Neuron (in vitro differentiated cells): Measurements from ENCODE around the gene HSD3B2.

Experiments
- H2AFZ ChIP-seq: one replicate; pipeline ENCODE4 v1.6.1; 2013; ENCODE audit warnings: low read depth, mild to moderate bottlenecking, inconsistent platforms, low read length, moderate library complexity
- H3K27me3 ChIP-seq: one replicate; pipeline ENCODE4 v1.6.1; 2013; ENCODE audit warnings: low read length; ENCODE audit not compliant: insufficient read depth
- H3K36me3 ChIP-seq: one replicate; pipeline ENCODE4 v1.6.1; 2013; ENCODE audit warnings: low read length; ENCODE audit not compliant: insufficient read depth
- H3K4me1 ChIP-seq: one replicate; pipeline ENCODE4 v1.6.1; 2013; ENCODE audit warnings: low read length; ENCODE audit not compliant: insufficient read depth
- H3K4me3 ChIP-seq: 2 replicates; pipeline ENCODE4 v1.5.1; 2013; ENCODE audit warnings: mild to moderate bottlenecking, low read length, moderate library complexity
- H3K9me3 ChIP-seq: one replicate; pipeline ENCODE4 v1.6.1; 2013; ENCODE audit warnings: low read length

HSD3B2 gene

DNA sequence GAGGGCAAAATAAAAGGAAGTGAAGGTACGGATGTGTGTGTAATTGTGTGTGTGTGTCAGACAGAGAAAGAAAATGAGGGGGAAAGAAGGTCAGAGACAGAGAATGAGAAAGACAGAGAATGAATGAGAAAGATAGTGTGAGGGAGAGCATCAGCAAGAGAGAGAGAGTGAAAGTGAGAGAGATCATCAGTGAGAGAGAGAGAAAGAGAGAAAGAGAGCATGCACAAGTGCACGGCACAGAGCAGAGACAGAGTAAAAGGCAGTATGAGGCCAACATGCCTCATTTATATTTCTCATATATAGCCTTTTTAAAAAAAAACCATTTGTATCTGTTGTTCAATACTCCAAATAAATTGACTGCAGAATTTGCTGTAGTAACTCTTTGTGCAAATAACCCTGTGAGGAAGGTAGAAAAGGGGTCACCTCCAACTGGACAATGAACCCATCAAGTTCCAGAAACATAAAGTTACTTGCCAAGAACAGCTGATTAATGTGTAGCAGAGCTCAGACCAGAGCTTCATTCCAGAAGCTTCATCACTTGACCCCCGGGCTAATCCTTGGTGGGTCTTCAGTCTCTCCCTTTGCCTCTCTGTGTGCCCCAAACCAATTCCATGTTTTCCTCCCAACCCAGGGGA, 1.2 kb downstream of the HSD3B2 start:
- Histone ChIP-seq H3K4me1 (no peaks in the 10 kb centered on the region), H3K4me3 (no peak overlapping the region), H3K9me3 (no peaks in the 10 kb centered on the region), H3K36me3 (no peaks in the 10 kb centered on the region), H3K27me3 (peaks cover 4% of the 10 kb centered on the region), H2AFZ (no peak overlapping the region)

DNA sequence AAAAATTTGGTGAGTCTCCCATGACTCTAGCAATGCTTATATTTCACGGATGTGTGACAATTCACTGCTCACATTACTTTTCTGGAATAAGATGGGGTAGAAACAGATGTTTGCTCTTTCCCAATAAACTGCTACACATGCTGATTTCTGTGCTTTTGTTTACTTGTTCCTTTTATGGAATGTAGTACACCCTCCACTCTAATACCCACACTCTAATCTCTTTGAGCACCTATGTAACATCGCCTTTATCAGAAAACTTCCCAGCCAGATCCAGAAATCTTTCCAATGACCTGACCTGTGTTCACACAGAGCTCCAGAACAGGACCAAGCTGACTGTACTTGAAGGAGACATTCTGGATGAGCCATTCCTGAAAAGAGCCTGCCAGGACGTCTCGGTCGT, 4.2 kb downstream of the HSD3B2 start:
- H3K4me3 ChIP-seq = no peak overlapping the region

DNA sequence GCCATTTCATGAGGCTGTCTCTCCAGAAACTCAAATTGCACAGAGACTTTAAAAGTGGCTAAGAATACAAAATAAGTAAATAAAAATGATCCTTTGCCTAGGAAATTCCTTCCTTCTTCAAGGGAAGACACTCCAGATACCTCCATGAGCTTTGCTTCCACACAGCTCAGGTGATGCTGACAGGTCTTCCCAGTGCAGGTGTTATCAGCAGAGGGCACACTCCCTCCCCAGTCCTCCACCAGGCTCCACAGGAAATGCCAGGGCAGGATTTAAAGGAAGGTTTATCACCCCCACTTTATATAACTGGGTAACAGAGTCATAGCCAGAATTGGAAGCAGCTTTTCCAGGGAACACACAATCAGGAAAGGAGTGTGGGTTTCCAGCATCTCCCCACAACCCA, 5.7 kb downstream of the HSD3B2 start:
- Histone ChIP-seq H3K4me1 (no peaks in the 10 kb centered on the region), H3K27me3 (peaks cover 4% of the 10 kb centered on the region), H2AFZ (no peak overlapping the region), H3K36me3 (no peaks in the 10 kb centered on the region), H3K4me3 (no peak overlapping the region), H3K9me3 (no peaks in the 10 kb centered on the region)

More for the DNA sequence above, 4.2 kb downstream of the HSD3B2 start:
- H3K27me3 ChIP-seq = peaks cover 4% of the 10 kb centered on the region
- no peaks in the 10 kb centered on the region for H3K9me3 ChIP-seq
- H3K36me3 ChIP-seq = no peaks in the 10 kb centered on the region
- no peaks in the 10 kb centered on the region for H3K4me1 ChIP-seq
- no peak overlapping the region for H2AFZ ChIP-seq

DNA sequence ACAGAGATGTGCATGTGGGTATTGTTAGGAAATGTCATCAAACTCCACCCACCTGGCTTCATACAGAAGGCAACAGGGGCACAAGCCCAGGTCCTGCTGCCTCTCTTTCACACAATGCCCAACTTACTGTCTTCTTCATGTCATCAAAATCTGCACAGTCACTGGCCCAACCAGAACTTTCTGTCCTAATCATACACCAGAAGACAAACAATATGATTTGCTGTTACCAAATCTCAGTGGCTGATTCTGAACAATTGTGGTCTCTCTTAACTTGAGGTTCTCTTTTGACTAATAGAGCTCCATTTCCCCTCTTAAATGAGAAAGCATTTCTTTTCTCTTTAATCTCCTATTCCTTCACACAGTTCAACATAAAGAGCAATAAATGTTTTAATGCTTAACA, 7.7 kb downstream of the HSD3B2 start:
- H3K9me3 ChIP-seq = no peaks in the 10 kb centered on the region
- no peaks in the 10 kb centered on the region for H3K4me1 ChIP-seq
- no peak overlapping the region for H3K4me3 ChIP-seq
- H3K27me3 ChIP-seq = no peaks in the 10 kb centered on the region
- no peak overlapping the region for H2AFZ ChIP-seq
- no peaks in the 10 kb centered on the region for H3K36me3 ChIP-seq

DNA sequence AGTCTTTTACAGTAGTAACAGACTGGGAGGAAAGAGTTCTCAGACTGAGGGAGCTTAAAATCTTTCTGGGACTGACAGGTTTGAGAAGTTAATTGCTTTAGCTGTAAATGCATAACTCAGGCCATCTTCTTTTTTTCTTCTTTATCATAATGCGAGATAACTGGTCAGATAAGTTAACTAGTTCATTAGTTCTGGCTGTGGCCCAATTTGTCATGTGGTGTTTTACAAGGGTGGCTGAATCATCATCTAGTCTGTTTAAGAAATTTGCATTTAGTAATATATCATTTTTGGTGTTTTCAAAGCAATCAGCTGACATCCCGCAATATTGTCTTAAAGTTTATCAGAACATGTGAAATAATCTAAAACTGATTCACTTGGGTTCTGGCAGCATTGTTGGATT, 14.0 kb downstream of the HSD3B2 start:
- Histone ChIP-seq H3K4me3 (no peak overlapping the region), H2AFZ (no peak overlapping the region)

DNA sequence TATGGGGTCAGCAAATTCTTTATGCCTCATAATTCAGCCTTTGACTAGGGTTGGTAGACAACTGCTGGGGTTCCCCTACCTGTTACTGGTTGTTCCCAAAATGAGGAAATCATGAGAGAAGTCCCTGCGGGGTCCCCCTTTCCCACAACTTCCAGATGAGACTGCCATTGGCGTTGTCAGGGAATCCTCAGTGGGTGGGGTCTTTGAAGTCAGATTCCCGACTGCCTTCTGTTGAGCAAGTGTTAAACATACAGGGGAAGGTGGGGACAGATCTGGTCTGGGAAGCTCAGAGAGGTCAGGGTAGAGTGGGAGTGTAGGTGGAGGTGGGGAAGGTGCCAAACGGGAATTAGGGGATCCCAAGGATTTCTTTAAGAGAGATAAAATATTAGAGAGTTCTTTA, 14.7 kb downstream of the HSD3B2 start:
- no peak overlapping the region for H2AFZ ChIP-seq
- H3K4me3 ChIP-seq = no peak overlapping the region
- no peaks in the 10 kb centered on the region for H3K9me3 ChIP-seq
- no peaks in the 10 kb centered on the region for H3K36me3 ChIP-seq
- peaks cover 10% of the 10 kb centered on the region for H3K27me3 ChIP-seq
- H3K4me1 ChIP-seq = no peaks in the 10 kb centered on the region

More for the DNA sequence above, 14.0 kb downstream of the HSD3B2 start:
- no peaks in the 10 kb centered on the region for H3K9me3 ChIP-seq
- peaks cover 10% of the 10 kb centered on the region for H3K27me3 ChIP-seq
- H3K4me1 ChIP-seq = no peaks in the 10 kb centered on the region
- no peaks in the 10 kb centered on the region for H3K36me3 ChIP-seq

DNA sequence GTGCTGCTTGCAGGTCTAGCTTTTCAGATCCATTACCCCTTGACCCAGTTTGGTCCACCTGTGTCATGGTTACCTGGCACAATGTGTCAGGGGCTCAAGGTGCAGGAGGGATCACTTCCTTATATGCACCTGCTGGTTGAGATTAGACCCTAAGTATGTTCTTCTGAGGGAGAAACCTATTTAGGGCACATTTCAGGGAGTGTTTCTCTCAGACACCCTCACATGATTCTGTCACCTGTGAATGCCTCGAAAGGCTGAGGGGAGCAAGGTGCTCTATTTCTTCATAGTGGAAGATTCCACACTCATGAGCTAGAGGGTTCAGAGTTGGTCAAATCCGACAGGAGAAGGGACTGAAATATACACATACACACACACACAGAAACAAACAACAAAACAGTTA, 15.5 kb downstream of the HSD3B2 start:
- Histone ChIP-seq H3K27me3 (peaks cover 10% of the 10 kb centered on the region), H3K9me3 (no peaks in the 10 kb centered on the region), H3K4me1 (no peaks in the 10 kb centered on the region), H3K4me3 (no peak overlapping the region), H2AFZ (no peak overlapping the region), H3K36me3 (no peaks in the 10 kb centered on the region)

DNA sequence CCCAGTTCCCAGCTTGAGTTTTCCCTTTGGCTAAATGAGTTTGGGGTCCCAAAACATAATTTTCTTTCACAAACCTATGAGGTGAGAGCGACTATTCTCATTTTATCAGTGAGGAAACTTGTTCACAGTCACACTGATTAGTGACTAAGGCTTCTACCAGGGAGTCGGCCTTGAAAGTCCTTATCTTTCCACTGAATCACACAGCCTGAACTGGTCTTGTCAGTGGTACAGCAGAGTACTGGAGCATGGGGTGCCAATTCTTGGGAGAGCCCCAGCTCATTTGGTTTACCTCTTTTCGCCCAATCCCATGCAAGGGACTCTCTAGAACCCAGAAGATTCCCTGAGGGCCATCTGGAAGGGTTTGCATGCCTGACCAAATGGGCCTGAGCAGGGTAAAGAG, 16.9 kb downstream of the HSD3B2 start:
- Histone ChIP-seq H3K27me3 (peaks cover 10% of the 10 kb centered on the region), H3K36me3 (no peaks in the 10 kb centered on the region), H3K9me3 (no peaks in the 10 kb centered on the region)

DNA sequence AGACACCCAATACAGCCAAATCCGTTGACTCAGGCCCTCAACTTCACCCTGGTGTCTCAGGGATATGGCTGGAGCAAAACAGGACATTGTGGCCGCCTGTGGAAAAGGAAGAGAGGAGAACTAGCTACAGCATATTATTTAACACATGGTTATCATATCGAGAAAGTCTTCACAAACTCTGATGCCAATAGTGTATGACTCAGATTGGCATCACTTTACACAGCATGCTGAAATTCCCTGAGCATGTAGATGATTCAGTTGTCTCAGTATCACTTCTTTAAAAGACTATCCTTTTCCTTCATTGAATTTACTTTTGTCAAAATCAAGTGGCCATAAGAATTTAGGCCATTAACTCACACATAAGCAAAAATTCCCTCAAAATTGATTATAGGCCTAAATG, 20.1 kb downstream of the HSD3B2 start:
- Histone ChIP-seq H3K36me3 (no peaks in the 10 kb centered on the region), H3K4me1 (no peaks in the 10 kb centered on the region), H3K27me3 (peaks cover 17% of the 10 kb centered on the region), H2AFZ (no peak overlapping the region), H3K4me3 (no peak overlapping the region), H3K9me3 (no peaks in the 10 kb centered on the region)

More for the DNA sequence above, 16.9 kb downstream of the HSD3B2 start:
- Histone ChIP-seq H3K4me3 (no peak overlapping the region), H2AFZ (no peak overlapping the region), H3K4me1 (no peaks in the 10 kb centered on the region)

DNA sequence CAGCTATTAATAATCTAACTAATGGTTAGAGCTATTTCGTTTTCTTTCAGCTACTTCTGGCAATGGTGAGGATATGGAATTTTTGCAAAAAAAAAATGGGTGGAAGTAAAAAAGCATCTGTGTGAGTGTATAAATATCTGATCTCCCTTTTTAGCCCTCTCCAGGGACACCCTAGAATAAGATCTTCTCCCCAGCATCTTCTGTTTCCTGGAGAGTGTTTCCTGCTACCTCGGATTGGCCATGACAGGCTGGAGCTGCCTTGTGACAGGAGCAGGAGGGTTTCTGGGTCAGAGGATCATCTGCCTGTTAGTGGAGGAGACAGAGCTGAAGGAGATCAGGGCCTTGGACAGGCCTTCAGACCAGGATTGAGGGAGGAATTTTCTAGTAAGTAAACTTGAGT, 23.8 kb downstream of the HSD3B2 start:
- Histone ChIP-seq H3K36me3 (no peaks in the 10 kb centered on the region), H3K27me3 (peaks cover 7% of the 10 kb centered on the region), H3K4me3 (no peak overlapping the region), H3K9me3 (no peaks in the 10 kb centered on the region), H3K4me1 (no peaks in the 10 kb centered on the region), H2AFZ (no peak overlapping the region)

DNA sequence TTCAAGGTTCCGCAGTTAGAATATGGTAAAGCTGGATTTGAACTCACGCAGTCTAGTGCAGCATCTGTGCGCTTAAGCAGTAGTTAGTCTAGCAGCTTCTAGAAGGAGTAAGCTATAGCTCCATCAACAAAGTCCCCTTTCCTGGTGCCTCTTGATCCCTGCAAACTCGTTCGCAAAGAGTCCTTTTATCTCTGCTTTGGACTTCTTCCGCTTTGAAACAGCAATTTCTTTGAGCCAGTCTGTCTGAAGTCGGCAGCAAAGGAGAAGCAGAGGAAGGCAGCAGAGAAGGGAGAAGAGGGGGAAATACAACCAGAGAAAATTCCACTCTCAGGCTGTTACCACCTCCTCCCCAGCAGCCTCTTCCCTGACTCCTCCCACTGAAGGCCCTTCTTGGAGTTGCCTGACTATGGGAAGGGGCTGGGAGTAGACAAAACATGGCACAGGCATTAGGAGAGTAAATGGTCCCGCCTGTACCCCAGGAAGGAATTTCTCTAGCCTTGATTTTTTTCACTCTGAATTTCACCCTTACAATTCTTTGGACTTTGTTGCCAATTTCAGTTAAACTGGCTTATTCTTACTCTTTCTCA, 25.9 kb downstream of the HSD3B2 start:
- Histone ChIP-seq H3K4me3 (no peak overlapping the region), H3K4me1 (no peaks in the 10 kb centered on the region), H3K9me3 (no peaks in the 10 kb centered on the region), H3K27me3 (peaks cover 7% of the 10 kb centered on the region), H2AFZ (no peak overlapping the region), H3K36me3 (no peaks in the 10 kb centered on the region)

DNA sequence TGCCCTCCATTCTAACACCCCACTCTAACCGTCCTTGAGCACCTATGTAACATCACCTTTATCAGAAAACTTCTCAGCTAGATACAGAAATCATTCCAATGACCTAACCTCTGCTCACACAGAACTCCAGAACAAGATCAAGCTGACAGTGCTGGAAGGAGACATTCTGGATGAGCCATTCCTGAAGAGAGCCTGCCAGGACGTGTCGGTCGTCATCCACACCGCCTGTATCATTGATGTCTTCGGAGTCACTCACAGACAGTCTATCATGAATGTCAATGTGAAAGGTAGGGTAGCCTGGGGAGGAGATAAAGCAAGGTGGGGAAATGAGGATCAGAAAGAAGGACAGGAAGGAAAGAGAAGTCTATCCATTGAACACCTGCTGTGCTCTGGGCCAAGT, 27.8 kb downstream of the HSD3B2 start:
- Histone ChIP-seq H3K27me3 (peaks cover 7% of the 10 kb centered on the region), H3K4me3 (no peak overlapping the region), H3K4me1 (no peaks in the 10 kb centered on the region), H3K36me3 (no peaks in the 10 kb centered on the region), H3K9me3 (no peaks in the 10 kb centered on the region), H2AFZ (no peak overlapping the region)

DNA sequence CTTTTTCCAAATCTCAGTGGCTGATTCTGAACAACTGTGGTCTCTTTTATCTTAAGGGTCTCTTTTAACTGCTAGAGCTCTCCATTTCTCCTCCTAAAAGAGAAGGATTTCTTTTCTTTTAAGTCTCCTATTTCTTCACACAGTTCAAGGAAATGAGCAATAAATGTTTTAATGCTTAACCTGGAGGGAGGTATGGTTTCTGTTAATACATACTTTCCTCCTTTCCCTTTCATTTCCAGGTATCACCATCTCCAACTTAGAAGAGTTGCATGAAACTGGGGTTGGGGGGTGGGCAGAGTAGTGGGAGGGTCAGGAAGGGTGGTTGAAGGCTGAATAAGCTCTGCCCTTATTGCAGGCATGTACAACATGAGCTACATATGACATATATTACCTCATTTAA, 31.4 kb downstream of the HSD3B2 start:
- H3K27me3 ChIP-seq = no peaks in the 10 kb centered on the region
- H3K4me1 ChIP-seq = peaks cover 4% of the 10 kb centered on the region
- no peaks in the 10 kb centered on the region for H3K9me3 ChIP-seq
- no peak overlapping the region for H3K4me3 ChIP-seq
- no peaks in the 10 kb centered on the region for H3K36me3 ChIP-seq
- no peak overlapping the region for H2AFZ ChIP-seq
